WTC11 (cell line): ENCODE results near the gene PDF. TPM values are rescaled to one million over a fixed set of nuclear protein-coding genes. Genes with fewer than 3 reads are reported as not detected.

ENCODE experiments used
- ATAC-seq: fragments of 200-7000 bp; cut with Tn5 transposase; 2 replicates; pipeline ENCODE4 v1.10.0; 2021; ENCODE audit warnings: mild to moderate bottlenecking, moderate library complexity
- CTCF ChIA-PET: fragments of 300-600 bp; sonication (Branson Sonifier 250); formaldehyde crosslinking; loops from one replicate; lab custom pipeline; 2021; ENCODE audit warnings: antibody characterized with exemption; lab: Charles Lee
- POLR2A ChIA-PET: fragments of 350-600 bp; sonication (Branson Sonifier 250); formaldehyde crosslinking; loops from one replicate; lab custom pipeline; 2021; ENCODE audit warnings: antibody characterized with exemption; lab: Charles Lee
- DNase-seq: peaks from one replicate; pipeline ENCODE4 v3.0.0; 2021; ENCODE audit warnings: low spot score
- H3K27ac Mint-ChIP-seq: 2 replicates; pipeline ENCODE4 v1.8.0; 2021; ENCODE audit warnings: mixed read lengths
- H3K27me3 Mint-ChIP-seq: 2 replicates; pipeline ENCODE4 v1.8.0; 2021; ENCODE audit warnings: low read depth, mild to moderate bottlenecking, moderate library complexity, mixed read lengths
- H3K36me3 Mint-ChIP-seq: 2 replicates; pipeline ENCODE4 v1.8.0; 2021; ENCODE audit warnings: mixed read lengths
- H3K4me1 Mint-ChIP-seq: 2 replicates; pipeline ENCODE4 v1.8.0; 2022; ENCODE audit warnings: mixed read lengths
- H3K4me3 Mint-ChIP-seq: 2 replicates; pipeline ENCODE4 v1.8.0; 2021; ENCODE audit warnings: mild to moderate bottlenecking, moderate library complexity, mixed read lengths
- H3K9me3 Mint-ChIP-seq: 2 replicates; pipeline ENCODE4 v1.8.0; 2021; ENCODE audit warnings: mixed read lengths
- AR ChIP-seq: fragments of 250-450 bp; sonication (Bioruptor Pico); IDR thresholded peaks from 2 replicates; pipeline ENCODE4 v1.9.0; 2021; ENCODE audit warnings: mild to moderate bottlenecking
- CTCF ChIP-seq: fragments of 200-600 bp; IDR thresholded peaks from 2 replicates; pipeline ENCODE4 v1.8.0; 2022; ENCODE audit warnings: antibody characterized with exemption
- ESRRA ChIP-seq: sonication (generic); formaldehyde crosslinking; IDR thresholded peaks from 2 replicates; pipeline ENCODE4 v1.8.1; 2022; ENCODE audit warnings: mild to moderate bottlenecking, missing genetic modification reagents, borderline replicate concordance
- ETV6 ChIP-seq: sonication (generic); formaldehyde crosslinking; IDR thresholded peaks from 2 replicates; pipeline ENCODE4 v1.8.1; 2022; ENCODE audit warnings: mild to moderate bottlenecking, missing genetic modification reagents
- FOXK1 ChIP-seq: sonication (generic); formaldehyde crosslinking; IDR thresholded peaks from 2 replicates; pipeline ENCODE4 v1.8.0; 2022; ENCODE audit warnings: mild to moderate bottlenecking, moderate library complexity, missing genetic modification reagents
- MLX ChIP-seq: sonication (generic); formaldehyde crosslinking; IDR thresholded peaks from 2 replicates; pipeline ENCODE4 v1.8.1; 2023; ENCODE audit warnings: mild to moderate bottlenecking, missing genetic modification reagents, moderate library complexity
- MXD4 ChIP-seq: fragments of 250-450 bp; sonication (Bioruptor Pico); IDR thresholded peaks from 2 replicates; pipeline ENCODE4 v1.8.0; 2021; ENCODE audit warnings: mild to moderate bottlenecking, moderate library complexity, borderline replicate concordance
- NR1H2 ChIP-seq: sonication (generic); formaldehyde crosslinking; IDR thresholded peaks from 2 replicates; pipeline ENCODE4 v1.9.0; 2021; ENCODE audit warnings: mild to moderate bottlenecking, moderate library complexity, missing genetic modification reagents
- PRDM15 ChIP-seq: sonication (generic); formaldehyde crosslinking; IDR thresholded peaks from 2 replicates; pipeline ENCODE4 v1.8.0; 2022; ENCODE audit warnings: missing genetic modification reagents
- ZNF263 ChIP-seq: sonication (generic); formaldehyde crosslinking; IDR thresholded peaks from 2 replicates; pipeline ENCODE4 v1.8.1; 2022; ENCODE audit warnings: low read depth, mild to moderate bottlenecking, moderate library complexity, missing genetic modification reagents
- ZNF317 ChIP-seq: sonication (generic); formaldehyde crosslinking; IDR thresholded peaks from 2 replicates; pipeline ENCODE4 v1.8.1; 2023; ENCODE audit warnings: low read depth, mild to moderate bottlenecking, moderate library complexity, missing genetic modification reagents, borderline replicate concordance
- total RNA-seq: library from RNA; stranded (reverse); gene quantifications from 3 replicates; pipeline ENCODE4 v1.2.3, GENCODE V29; 2021
- TF ChIP-seq, protein P1 (sequence below): sonication (generic); formaldehyde crosslinking; IDR thresholded peaks from 2 replicates; pipeline ENCODE4 v1.8.0; 2023; ENCODE audit warnings: missing genetic modification reagents
- TF ChIP-seq, protein P2 (sequence below): sonication (generic); formaldehyde crosslinking; IDR thresholded peaks from 2 replicates; pipeline ENCODE4 v1.8.1; 2023; ENCODE audit warnings: mild to moderate bottlenecking, missing genetic modification reagents, moderate library complexity

The PDF gene
- total RNA-seq, 1 experiment from 2014 or later = 28.2 TPM

DNA sequence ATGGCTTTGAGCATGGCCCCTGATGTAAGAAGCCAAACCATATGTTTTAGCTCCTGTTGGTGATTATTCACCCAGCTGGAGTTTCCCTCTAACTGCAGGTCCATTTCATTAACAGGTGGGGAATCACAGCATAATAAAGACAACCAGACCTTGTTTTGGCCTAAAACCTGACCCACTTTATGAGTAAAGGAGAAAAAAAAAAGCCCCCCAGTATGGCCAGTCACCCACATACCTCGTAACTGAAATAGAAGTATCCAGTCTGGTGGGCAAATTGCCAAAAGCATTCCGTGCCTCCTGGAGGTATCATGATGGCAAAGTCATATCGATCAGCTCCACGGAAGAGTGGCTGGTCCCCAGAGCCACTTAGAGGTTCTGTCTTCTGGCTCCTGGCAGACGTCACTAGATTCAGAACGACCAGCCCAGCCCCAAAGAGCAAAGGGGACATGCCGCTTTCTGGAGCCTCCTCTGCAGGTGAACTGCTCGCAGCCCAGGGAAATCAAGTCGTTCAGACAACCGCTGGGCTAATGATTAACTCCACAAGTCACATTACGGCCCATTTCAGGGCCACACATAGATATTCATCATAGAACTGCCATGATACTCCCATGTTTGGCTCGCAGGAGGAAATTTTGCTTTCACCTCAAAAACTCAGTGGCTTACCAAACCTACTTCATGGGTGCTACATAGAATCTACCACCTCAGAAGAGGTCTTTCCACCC, 21.1 kb upstream of the PDF start, which contains the start of gene TMED6:
Gene TMED6, minus strand, starts transcription at position 478 of the 719 bp plus-strand sequence. Its CDS starts 33 bp downstream, at position 445.
- Mint-ChIP-seq H3K27ac (peak within 1 kb of the TSS; percentile 39), H3K9me3 (no peaks in the 10 kb centered on the region), H3K4me3 (no peak within 1 kb of the TSS), H3K27me3 (no peaks in the 10 kb centered on the region), H3K4me1 (no peaks in the 10 kb centered on the region), H3K36me3 (no peaks in the 10 kb centered on the region; the same call in 1 of the 2 replicates)
- DNase-seq = no peak
- POLR2A ChIA-PET = interaction anchor here (0.6 kb wide), 2 partner anchors 24 to 1376 kb away, joined by 7 to 8 read pairs; no protein-coding TSS in a partner anchor
- no peak for ATAC-seq
- CTCF ChIA-PET = interaction anchor here (0.6 kb wide), 1 partner anchor 1230 kb away, joined by 3 read pairs; no protein-coding TSS in a partner anchor
- TF ChIP-seq PRDM15 (CRISPR knock-in tag) = no peak
- no peak for TF ChIP-seq ZNF317 (CRISPR knock-in tag)
- no peak for TF ChIP-seq FOXK1
- TF ChIP-seq NR1H2 (CRISPR knock-in tag) = no peak
- no peak for TF ChIP-seq MLX (CRISPR knock-in tag)
- no peak for TF ChIP-seq ETV6 (CRISPR knock-in tag)

DNA sequence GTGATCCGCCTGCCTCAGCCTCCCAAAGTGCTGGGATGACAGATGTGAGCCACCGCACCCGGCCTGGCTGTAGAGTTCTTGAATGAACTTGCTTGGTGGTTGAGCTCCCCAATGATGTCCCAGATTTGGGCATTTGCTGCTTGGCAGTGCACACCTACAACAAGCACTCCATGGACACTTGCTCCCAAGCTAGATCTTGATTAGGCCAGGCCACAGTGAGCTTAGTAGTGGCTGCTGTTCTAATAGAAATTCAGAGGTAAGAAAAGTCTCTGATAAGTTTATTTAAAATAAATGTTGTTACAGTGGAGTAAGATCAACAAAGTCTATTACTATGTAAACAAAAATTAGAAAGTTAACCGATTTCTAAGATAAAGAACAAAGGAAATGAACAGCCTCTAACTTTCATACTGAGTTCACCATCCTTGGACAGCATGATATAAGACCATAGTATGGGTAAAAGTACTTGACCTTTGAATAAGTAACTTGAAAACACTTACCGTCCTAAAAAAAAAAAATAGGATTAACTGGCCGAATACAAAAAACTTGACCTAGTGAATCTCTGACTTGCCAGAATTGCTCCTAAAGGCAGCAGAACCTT, 20.2 kb upstream of the PDF start:
- TF ChIP-seq ESRRA (CRISPR knock-in tag) = no peak

DNA sequence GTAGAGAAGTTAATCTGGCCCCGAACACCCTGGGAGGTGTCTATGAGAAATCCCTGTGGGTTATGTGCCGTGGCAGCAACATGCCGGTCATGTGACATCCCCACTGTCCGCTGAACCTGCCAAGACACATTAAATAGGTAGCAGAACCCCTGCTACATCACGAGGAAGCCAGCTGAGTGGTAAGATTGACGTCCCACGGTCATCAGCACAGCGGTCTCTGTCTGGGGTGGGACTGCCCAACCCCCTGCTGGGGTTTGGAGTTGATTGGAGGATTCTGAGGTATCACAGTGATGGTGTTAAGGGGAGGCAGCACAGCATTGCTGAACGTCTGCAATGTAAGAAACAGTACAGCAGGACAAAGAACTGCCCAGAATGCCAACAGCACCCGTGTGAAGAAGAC, 19.1 kb upstream of the PDF start:
- ChIA-PET POLR2A (no interaction called here), CTCF (interaction anchor here (0.5 kb wide), 1 partner anchor 428 kb away, joined by 4 read pairs; no protein-coding TSS in a partner anchor)
- Mint-ChIP-seq H3K9me3 (no peaks in the 10 kb centered on the region), H3K27ac (no peak overlapping the region), H3K4me1 (no peaks in the 10 kb centered on the region), H3K4me3 (no peak overlapping the region), H3K36me3 (no peaks in the 10 kb centered on the region), H3K27me3 (no peaks in the 10 kb centered on the region)
- DNase-seq = no peak
- ATAC-seq = no peak
- TF ChIP-seq MXD4 (CRISPR knock-in tag) = no peak
- TF ChIP-seq, protein P1, sequence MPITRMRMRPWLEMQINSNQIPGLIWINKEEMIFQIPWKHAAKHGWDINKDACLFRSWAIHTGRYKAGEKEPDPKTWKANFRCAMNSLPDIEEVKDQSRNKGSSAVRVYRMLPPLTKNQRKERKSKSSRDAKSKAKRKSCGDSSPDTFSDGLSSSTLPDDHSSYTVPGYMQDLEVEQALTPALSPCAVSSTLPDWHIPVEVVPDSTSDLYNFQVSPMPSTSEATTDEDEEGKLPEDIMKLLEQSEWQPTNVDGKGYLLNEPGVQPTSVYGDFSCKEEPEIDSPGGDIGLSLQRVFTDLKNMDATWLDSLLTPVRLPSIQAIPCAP (CRISPR knock-in tag) = no peak
- no peak for TF ChIP-seq ZNF263 (CRISPR knock-in tag)
- TF ChIP-seq CTCF = no peak
- no peak for TF ChIP-seq AR (CRISPR knock-in tag)
- TF ChIP-seq, protein P2, sequence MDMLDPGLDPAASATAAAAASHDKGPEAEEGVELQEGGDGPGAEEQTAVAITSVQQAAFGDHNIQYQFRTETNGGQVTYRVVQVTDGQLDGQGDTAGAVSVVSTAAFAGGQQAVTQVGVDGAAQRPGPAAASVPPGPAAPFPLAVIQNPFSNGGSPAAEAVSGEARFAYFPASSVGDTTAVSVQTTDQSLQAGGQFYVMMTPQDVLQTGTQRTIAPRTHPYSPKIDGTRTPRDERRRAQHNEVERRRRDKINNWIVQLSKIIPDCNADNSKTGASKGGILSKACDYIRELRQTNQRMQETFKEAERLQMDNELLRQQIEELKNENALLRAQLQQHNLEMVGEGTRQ (CRISPR knock-in tag) = peak; percentile 16; the same call in 1 of the 2 replicates

More for the DNA sequence above, 20.2 kb upstream of the PDF start:
- no peaks in the 10 kb centered on the region; the same call in 1 of the 2 replicates for H3K36me3 Mint-ChIP-seq
- no peak overlapping the region for H3K4me3 Mint-ChIP-seq
- DNase-seq (no peak), ATAC-seq (no peak)
- H3K4me1 Mint-ChIP-seq = no peaks in the 10 kb centered on the region
- H3K27me3 Mint-ChIP-seq = no peaks in the 10 kb centered on the region
- POLR2A ChIA-PET = no interaction called here
- CTCF ChIA-PET = no interaction called here
- H3K9me3 Mint-ChIP-seq = no peaks in the 10 kb centered on the region
- no peak overlapping the region for H3K27ac Mint-ChIP-seq
